Activated CD4-positive, alpha-beta T cell treated with anti-CD3 and anti-CD28 coated beads, Interleukin-2, amount 50 U/mL, for 1 hour (primary cell): ENCODE data around the gene CDRT15L2.
"Not testable (repeated sequence)": the region's sequence is repeated elsewhere in the genome, so short reads cannot be mapped to it uniquely, and the experiment has no call there.

ENCODE experiments used
- DNase-seq: peaks from one replicate; pipeline ENCODE4 v3.0.0-alpha.2; 2020

Gene CDRT15L2

DNA sequence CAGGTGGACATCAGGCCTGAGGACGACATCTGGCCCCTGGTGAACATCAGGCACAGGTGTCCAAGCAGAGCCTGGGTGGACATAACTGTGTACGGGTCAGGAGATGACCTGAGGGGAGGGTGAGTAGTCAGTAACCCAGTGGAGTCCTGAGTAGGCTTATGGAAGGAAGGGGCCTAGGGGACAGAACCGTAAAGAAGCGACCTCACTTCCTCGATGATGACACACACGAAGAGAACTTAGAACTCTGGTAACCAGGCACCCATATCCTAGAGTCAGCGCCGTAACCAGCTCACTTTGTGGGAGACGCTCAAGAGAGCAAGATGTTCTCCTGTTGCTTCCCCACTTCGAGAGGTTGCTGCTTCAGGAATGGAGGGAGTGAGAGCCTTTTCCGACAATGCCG, at the start of gene CDRT15L2:
Gene CDRT15L2 (plus strand): TSS at position 301 of the 400 bp plus-strand sequence. CDS start 20 bp downstream, at position 321.
- not testable (repeated sequence) for DNase-seq

DNA sequence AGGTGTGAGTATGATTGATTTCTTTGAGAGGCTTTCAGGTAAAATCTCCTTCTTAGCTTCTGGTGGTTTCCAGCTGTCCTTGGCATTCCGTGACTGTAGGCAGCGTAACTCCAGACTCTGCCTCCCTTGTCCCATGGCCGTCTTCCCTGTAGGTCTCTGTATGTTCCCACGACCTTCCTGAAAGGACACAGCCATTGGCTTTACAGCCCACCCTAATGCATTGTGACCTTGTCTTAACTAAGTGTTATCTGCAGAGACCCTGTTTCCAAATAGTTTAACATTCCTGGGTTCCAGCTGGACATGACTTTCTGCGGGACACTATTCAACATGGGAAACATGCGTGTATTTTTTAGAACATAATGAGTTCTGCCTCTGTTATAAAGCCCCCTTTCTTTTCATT, 49.4 kb upstream of the CDRT15L2 start:
- DNase-seq: not testable (repeated sequence)

DNA sequence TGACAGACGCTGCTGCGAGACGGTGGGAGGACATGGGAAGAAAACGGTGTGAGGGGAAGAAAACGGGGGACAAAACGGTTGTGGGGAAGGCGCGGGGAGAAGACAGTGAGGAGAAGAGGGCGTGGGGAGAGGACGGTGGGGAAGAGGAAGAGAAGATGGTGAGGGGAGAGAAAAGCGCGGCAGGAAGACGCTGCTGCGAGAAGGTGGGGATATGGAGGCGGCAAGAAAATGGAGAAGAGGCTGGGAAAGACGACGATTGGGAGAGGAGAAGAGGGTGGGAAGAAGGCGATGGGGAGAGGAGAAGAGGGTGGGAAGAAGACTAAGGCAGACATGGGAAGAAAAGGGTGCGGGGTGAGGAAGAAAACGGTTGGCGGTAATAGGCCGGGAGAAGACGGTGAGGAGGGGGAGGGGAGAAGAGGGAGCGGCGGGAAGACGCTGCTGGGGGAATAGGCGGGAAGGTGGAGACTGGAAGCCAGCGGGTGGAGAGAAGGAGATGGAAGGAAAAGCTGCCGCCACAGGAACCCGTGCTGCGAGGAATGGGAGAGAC, 46.9 kb upstream of the CDRT15L2 start:
- not testable (repeated sequence) for DNase-seq

DNA sequence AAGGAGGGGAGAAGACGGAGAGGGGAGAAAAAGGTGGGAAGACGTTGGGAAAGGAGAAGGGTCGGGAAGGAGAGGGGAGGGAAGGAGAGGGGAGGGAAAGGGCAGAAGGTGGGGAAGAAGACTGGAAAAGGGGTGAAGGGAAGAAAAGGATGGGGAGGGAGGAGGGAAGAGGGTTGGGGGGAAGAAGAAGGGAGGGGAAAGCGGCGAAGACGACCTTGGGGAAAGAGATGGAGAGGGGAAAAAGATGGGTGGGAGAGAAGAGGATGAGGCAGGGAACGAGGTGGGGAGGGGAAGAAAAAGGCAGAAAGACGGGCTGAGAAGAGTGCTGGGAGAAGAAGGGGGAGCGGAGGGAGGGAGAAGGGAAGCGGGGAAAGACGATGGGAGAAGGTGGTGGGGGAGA, 46.3 kb upstream of the CDRT15L2 start:
- not testable (repeated sequence) for DNase-seq

DNA sequence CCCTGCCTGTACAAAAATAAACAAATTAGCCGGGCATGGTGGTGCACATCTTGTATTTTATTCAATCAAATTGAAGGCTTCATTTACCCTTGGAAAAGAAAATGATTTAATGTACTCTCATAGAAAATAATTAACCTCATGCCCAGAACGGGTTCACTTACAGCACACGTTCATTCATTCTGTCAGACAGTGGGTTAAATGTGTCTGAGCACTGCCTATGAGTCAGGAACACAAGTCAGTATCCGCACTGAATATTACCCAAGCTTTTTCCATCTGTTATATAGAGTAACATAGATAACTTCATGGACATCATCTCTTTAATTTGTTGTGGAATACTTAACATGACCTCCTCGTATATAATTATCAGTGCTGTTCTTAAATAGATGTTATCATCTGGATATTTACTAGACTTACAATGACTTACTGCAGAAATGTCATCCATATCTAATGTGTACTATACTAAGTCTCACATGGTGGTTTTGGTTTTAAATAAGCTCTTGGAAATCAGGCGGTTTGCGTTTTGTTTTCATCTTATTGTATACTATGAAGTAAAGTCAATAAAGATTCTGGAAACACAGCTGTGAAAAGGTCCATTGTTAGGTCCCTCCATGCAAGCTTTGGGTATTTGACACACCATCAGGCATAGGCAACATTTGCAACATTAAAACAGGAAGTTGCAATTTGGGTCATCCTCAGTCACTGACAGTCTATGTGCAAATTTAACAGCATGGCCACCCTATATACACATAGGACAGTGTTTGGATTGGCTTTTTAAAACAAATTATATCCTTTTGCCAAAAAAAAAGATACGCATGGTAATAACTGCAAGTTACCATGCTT, 44.6 kb upstream of the CDRT15L2 start:
- DNase-seq: not testable (repeated sequence)

DNA sequence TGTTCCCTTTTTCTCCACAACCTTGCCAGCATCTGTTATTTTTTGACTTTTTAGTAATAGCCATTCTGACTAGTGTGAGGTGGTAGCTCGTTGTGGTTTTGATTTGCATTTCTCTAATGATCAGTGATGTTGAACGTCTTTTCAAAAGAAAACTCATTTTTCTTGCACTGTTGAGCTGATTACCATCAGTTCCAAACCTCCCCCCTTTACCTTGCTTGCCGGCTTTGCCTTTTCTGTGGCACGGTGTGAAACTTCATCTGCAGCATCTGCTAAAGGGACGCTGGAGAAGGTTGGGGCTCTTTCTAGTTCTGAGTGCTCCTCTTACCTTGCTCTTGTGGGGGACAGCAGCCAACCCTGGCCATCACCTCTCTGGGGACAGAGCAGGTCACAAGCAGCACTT, 39.1 kb upstream of the CDRT15L2 start:
- not testable (repeated sequence) for DNase-seq

DNA sequence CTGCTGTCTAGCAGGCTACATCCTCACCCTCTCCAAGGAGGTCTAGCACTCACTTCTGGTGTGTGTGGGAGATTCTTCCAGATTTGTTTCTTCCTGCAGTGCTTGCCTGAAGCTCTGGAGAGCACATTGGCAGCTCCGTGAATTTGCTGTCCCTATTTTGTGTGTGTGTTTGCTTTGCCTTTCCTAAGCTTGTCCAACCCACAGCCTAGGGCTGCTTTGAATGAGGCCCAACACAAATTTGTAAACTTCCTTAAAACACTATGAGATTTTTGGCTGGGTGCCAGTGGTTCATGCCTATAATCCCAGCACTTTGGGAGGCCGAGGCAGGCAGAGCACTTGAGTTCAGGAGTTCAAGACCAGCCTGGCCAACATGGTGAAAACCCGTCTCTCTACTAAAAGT, 38.7 kb upstream of the CDRT15L2 start:
- DNase-seq: not testable (repeated sequence)

DNA sequence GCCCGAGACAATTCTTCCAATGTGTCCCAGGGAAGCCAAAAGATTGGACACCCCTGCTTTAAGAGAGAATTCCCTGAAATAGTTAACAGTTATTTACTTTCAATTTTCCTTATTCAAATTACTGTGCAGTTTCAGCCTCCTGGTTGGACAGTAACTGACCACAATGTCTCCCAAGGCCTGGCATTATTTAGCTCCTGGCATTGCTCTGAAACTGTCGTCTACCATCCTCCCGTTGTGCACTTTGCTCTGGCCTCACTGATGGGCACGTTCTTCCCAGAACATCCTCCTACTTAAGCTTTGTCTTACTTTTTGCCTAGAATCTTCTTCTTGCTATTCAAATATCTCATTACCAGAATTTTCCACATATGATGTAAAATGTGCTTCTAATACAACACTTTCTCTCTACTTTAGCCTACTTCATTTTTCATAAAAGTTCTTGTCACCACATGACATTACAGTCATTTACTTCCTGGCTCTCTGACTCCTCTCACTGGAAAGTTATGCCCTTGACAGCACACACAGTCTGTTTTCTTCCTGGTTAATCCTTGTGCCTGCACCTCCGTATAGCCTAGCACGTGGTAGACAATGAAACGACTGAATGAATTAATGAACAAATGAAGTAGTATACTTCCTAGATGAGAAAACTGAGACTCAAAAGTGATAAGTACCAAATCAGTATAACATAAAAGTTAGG, 37.5 kb upstream of the CDRT15L2 start:
- DNase-seq: not testable (repeated sequence)

DNA sequence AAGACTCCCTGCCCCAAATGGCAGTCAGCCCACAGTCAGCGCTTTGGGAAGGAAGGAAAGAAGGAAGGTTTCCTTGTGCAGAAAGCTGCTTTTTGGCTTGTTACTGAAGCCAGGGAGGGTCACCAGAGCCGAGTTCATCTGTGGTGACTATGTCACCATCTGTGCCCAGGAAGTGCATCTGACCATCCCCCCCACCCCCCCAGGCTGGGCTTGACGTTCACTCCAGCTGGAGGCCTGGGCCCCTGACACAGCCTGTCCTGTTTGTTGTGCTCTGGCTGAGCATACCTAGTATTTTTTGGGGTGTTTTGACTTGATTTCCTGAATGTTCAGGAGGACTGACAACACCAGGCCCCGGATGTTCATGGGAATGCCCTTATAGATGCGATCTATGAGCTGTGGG, 31.6 kb upstream of the CDRT15L2 start:
- DNase-seq: not testable (repeated sequence)

DNA sequence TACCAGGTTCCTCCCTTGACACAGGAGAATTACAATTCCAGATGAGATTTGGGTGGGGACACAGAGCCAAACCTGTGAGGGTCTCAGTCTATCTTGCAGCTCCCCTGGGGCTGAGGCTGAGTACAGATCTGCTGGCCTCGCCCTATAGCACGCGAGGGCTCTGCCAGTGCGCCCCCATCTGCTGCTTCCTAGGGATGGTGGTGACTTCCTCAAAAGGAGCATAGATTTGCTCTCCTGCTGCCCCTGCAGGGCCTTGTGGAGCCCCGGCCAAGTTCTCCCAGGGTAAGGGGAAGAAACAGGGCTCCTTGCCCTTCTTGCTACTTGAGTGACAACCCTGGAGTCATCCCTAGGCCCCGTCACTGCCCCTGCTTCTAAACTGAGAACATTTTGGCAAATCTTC, 26.6 kb upstream of the CDRT15L2 start:
- DNase-seq: not testable (repeated sequence)

DNA sequence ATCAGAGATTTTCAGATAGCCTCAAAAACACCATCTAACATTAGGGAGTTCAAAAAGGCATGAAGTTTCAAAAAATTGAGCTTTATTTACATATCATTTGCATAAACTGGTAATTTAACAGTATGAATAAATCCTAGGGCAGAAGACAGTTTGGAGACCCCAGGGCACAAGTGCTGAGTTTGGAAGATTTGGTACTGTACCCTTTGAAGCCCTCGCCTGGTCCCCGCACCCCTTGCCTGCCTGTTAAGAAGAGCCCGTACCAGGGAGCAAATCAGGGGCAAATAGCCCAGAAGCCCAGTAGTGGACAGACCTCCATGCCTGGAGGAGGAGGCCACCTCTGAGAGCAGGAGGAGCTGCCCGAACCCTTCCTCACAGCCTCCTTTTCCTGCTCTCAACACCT, 24.8 kb upstream of the CDRT15L2 start:
- not testable (repeated sequence) for DNase-seq

DNA sequence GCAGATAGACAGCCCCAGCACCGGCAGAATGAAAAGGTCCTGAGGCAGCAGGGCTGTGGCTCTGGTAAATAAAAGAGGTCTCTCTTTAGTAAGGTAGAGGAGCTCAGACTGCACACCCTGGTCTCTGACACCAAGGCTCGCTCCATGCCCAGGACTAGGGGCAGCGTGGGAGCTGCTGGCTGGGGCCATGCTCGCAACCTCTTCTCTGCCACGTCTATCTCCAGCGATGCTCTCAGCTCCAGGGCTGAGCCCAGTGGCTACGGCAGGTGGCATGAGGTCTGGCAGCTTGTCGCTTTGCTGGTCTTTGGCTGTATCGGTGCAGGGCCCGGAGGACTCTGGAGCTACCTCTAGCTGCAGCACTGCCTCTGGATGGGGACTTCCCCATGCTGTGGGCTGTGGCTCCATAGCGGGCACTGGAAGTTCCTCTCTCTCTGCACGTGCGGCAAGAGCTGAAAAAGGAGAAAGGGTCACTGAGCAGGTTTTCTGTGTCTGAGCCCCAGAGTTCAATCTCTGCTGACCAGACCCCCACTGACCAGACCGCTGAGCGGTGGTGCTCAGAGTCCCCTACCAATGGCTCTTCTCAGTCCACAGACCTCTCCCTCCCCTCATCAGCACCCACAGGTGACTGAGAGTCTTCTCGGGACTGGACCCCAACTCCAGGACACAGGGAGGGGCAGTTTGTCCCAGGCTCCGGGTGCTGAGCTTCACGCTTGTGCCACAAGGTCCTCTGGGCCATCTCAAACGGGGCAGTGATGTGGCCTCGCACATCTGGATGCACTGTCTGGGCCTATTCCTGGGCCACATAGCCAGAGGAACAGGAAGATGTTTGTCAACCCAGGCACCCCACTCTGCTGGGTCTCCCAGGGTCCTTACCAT, 24.2 kb upstream of the CDRT15L2 start:
- not testable (repeated sequence) for DNase-seq

DNA sequence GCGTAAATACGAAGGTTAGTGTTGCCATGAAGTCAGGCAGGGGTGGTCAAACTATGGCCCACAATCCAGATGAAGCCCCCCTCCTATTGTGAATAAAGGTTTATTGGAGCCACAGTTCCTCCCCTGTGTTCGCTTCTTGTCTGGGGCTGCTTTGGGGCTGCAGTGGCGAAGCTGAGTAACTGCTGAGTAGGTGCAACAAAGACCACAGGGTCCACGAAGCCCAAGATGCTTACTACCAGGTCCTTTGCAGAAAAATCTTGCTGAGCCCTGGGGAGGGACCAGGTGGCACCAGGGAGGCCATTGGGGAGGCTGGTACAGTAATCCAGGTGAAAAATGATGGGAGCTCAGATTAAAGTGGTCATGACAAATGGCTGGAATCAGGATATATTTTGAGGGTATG, 21.4 kb upstream of the CDRT15L2 start:
- not testable (repeated sequence) for DNase-seq

DNA sequence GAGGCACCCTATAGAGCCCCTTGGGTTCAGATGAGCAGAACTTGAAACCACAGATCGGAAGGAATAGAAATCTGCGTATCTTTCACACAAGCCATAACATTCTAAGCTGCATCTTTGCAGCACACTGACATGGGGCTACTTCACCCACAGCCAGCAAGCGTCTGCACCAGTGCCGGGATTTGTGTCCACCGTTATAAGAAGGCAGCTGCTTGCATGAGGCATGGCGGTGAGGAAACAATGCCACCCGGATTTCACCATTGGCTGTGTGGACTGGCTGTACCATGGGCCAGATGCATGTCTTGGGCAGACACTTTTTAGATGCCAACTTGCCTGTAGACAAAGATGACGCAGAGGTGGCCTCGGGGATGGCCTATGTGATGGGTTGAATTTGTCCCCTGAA, 20.5 kb upstream of the CDRT15L2 start:
- DNase-seq: not testable (repeated sequence)

DNA sequence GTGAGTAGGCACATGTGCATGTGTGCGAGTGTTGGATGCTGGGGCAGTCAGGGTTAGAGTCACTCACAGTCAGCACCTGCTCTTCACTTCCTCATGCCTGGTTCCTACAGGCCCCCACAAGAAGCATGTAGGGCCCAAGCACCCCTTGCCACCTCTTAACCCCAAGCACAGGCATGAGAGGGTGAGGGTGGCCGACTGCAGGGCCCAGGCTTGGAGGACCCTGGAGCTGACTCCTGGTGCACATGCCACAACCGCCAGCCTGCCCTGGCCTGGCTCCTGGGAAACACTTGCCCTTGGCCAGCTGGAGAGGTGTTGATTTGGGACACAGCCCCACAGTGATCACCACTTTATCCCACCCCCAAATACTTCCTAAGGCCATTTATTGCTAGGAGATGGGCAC, 16.9 kb upstream of the CDRT15L2 start:
- no peak for DNase-seq

DNA sequence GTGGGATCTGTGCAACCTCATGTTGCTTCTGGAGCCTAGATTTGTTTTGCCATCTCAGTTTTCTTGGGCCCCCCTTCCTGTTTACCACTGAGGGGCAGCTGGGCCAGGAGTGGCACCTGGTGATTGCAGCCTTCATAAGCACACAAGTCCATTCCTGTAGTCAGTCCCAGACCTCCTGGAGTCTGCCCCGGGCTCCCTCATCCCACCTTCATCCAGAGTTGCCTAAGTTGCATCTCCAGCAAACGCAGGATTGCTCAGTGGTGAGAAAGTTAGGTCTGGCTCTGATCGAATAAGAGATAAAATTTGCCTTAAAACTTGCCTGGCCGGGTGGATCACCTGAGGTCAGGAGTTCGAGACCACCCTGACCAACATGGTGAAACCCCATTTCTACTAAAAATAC, 14.3 kb upstream of the CDRT15L2 start:
- not testable (repeated sequence) for DNase-seq

DNA sequence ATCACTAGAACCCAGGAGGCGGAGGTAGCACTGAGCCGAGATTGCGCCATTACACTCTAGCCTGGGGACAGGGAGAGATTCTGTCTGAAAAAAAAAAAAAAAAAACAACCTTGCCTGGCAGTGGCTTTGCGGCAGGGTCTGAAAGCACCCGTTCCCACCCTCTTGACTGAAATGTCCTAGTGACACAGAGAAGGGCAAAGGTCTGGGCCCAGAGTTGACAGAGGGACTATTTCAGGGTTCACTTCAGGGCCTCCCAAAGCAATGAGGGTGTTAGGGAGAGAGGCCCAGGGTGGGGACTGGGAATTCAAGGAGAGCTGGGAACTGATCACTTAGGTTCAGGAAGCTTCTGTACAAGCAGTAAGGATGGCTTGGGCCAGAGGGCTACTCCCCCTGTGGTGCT, 13.8 kb upstream of the CDRT15L2 start:
- DNase-seq: no peak

DNA sequence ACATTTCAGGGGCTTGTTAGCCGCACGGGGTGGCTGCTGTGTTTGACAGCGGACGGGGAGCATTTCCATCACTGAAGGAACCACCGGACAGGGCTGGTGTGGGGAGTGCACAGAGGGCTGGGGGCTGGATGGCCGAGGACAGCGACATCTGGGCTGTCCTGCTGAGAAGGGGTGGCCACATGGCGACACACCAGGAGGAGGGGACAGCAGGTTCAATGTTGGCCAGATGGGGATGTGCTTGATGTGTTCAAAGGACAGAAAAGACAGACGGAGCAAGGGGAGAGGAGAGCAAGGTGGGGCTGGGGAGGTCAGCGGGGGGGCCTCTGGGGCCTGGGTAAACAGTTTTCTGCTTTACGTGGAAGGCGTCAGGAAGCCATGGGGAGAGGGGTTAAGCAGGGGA, 12.8 kb upstream of the CDRT15L2 start:
- not testable (repeated sequence) for DNase-seq

DNA sequence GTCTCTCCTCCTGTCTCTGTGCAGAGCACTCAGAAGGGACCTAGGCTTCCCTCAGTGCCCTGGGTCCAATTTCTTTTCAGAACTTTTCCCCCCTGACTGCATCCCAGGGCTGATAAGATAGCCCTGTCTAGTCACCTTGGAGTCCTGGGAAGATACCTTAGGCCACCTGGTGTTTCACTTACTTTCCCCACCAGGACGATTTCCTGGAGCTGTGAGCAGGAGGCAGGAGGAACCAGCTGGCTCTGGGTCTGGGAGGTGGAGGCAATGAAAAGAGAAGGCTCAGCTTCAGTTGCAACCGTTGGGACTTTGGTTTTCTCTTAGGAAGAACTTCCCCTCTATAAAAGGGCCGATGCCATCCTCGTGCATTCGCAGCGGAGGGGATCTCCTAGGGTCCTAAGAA, 12.1 kb upstream of the CDRT15L2 start:
- not testable (repeated sequence) for DNase-seq

DNA sequence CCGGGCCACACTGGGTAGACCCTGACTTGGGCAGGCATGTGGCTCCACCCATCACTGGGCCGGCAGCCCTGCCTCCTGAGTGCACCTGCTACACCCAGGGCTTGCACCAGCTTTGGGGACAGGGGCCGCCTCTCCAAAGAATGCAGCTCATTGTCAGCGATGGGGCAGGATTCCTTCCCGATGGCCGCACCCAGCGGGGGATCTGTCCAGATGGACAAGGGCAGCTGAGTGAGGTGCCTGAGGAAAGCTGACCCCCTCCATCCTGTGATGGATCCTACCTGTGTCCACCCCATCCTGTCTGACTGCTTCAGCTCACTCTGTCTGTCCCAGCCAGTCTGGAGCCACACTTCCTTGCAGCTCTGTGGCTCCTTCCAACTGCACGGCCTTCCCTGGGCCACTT, 10.9 kb upstream of the CDRT15L2 start:
- DNase-seq: not testable (repeated sequence)

DNA sequence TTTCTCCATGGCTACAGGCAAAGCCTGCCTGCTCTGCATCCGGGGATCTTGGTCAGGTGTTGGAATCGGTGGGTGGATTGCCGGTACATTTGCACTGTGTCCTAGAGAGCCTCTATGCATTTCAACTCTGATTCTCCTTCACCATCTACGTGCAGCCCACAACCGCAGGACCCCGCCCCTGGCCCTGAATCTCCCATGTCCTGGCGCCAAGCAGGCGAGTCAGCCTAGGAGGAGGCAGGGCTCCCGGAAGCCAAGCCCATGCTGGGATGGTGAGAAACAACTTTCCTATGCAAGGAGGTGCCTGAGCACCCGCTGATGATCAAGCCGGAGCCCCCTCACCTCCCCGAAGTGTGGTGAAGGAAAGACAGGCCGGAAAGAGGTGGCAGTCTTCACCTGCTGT, 7.9 kb upstream of the CDRT15L2 start:
- DNase-seq: not testable (repeated sequence)

DNA sequence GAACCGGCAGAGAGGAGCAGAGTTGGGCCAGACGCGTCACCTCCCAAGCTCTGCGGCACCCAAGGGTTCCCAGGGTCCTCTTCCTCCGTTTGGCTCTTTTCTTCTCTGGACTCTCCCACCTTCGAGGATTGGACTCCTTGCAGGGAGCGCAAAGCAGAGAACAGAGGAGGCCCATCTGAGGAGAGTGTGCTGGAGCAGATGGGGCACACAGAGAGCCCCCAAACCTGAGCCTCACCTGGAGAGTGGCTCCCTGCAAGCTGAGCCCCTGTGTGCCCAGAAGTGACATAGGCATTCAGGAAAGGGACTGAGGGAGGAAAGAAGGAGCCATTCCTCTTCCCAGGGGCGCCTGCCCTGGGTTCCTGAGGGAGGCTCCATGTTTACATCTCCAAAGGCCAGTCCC, 6.3 kb upstream of the CDRT15L2 start:
- DNase-seq: not testable (repeated sequence)

DNA sequence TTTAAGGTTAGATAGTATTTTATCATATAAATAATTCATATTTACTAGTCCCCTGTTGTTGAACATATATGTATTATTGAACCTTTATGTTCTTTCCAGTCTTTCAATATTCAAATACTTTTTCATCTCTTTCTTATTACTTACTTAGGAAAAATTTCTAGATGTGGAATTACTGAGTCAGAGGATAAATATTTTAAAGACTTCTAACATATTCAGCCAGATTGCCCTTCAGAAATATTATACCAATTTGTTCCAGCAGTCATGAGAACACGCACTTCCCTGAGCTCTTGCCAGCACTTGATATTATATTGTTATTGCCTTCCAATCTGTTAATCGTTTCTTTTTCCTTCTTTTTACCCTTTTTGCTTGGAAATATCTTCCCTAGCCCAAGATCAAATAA, 4.5 kb upstream of the CDRT15L2 start:
- not testable (repeated sequence) for DNase-seq
